ENCODE results near the gene MT1G. TPM values are rescaled to one million over a fixed set of nuclear protein-coding genes. Genes with fewer than 3 reads are reported as not detected.

MT1G gene
- total and polyA plus RNA-seq, 7 donors = 2.0 to 2,487 (median 12.9) TPM

DNA sequence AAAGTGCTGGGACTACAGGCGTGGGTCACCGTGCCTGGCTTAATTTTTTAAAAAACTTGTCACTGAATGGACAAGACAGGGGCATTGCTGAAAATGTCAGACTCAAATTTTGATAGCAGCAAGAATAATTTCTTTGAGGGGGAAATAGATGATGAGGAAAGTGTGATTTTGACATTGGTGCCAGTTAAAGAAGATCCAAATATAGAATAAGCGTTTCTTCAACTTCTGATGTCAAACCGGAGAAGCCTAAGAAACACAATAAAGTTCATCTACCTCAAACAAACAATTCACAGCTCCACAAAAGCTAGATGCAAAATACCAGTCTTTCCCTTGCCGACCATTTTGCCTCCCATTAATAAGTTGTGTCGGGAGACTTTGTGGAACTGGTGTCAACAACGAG lies 18.9 kb upstream of the MT1G start:
- Histone ChIP-seq H3K36me3 (no peaks in the 10 kb centered on the region), H3K27me3 (no peaks in the 10 kb centered on the region), H3K4me1 (peaks cover 0 to 22% (median 19%) of the 10 kb centered on the region in 4 donors), H3K4me3 (no peak overlapping the region), H3K27ac (no peak overlapping the region), H3K9me3 (no peaks in the 10 kb centered on the region)
- DNase-seq = no peak
- intact Hi-C loops (cut with DNase I) = no loop called here
- 96% methylated on average over 7 of the region's 7 CpGs for WGBS, 2 donors
- no peak for TF ChIP-seq EP300 (IDR thresholded peaks at IDR 0.05)
- no peak for TF ChIP-seq POLR2AphosphoS5 (IDR thresholded peaks at IDR 0.05)
- no peak for TF ChIP-seq POLR2A (IDR thresholded peaks at IDR 0.05)

DNA sequence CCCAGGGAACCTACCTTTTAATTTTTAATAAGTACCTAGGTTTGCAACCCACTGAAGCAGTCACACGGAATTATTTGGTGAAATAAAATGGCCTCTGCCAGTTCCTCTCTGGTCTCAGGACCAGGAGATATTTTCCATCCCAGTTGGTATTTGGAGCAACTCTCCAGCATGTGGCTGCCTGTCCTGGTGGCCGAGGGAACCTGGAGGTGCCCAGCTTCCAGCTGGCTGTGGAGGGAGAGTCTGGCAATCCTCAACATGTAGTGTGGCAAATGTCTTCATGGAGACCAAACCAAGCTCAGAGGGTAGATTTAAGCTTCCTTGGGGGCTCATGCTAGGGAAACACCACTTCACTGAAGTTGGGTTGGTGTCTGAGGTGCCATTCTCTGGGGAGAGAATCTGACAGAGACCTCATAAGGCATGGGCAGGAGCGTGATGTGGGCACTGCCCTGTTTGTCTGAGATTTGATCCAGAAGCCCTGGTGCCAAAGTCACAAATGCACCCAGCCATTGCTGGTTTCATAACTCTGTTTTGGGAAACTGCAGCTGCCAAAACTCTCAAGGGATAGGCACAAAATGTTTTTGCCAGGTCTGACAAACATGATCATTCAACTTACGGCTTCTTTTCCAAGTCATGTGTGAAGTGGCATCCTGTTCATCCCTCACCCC lies 17.2 kb upstream of the MT1G start:
- Histone ChIP-seq H3K4me3 (no peak overlapping the region), H3K27me3 (no peaks in the 10 kb centered on the region), H3K27ac (peak overlapping the region; percentile 19 to 83 (median 42)), H3K36me3 (no peaks in the 10 kb centered on the region), H3K4me1 (peaks cover 0 to 27% (median 22%) of the 10 kb centered on the region in 4 donors), H3K9me3 (no peaks in the 10 kb centered on the region)
- intact Hi-C loops (cut with DNase I) = no loop called here
- peak; percentile 76 for DNase-seq
- TF ChIP-seq POLR2AphosphoS5 (IDR thresholded peaks at IDR 0.05) (peak in 1 of 4 donors; percentile 36), EP300 (IDR thresholded peaks at IDR 0.05) (peak in 1 of 4 donors; percentile 19)
- TF ChIP-seq, protein P1, sequence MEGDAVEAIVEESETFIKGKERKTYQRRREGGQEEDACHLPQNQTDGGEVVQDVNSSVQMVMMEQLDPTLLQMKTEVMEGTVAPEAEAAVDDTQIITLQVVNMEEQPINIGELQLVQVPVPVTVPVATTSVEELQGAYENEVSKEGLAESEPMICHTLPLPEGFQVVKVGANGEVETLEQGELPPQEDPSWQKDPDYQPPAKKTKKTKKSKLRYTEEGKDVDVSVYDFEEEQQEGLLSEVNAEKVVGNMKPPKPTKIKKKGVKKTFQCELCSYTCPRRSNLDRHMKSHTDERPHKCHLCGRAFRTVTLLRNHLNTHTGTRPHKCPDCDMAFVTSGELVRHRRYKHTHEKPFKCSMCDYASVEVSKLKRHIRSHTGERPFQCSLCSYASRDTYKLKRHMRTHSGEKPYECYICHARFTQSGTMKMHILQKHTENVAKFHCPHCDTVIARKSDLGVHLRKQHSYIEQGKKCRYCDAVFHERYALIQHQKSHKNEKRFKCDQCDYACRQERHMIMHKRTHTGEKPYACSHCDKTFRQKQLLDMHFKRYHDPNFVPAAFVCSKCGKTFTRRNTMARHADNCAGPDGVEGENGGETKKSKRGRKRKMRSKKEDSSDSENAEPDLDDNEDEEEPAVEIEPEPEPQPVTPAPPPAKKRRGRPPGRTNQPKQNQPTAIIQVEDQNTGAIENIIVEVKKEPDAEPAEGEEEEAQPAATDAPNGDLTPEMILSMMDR (IDR thresholded peaks at IDR 0.05) = no peak
- 89 to 93% methylated on average over 4 of the region's 4 CpGs for WGBS, 2 donors

DNA sequence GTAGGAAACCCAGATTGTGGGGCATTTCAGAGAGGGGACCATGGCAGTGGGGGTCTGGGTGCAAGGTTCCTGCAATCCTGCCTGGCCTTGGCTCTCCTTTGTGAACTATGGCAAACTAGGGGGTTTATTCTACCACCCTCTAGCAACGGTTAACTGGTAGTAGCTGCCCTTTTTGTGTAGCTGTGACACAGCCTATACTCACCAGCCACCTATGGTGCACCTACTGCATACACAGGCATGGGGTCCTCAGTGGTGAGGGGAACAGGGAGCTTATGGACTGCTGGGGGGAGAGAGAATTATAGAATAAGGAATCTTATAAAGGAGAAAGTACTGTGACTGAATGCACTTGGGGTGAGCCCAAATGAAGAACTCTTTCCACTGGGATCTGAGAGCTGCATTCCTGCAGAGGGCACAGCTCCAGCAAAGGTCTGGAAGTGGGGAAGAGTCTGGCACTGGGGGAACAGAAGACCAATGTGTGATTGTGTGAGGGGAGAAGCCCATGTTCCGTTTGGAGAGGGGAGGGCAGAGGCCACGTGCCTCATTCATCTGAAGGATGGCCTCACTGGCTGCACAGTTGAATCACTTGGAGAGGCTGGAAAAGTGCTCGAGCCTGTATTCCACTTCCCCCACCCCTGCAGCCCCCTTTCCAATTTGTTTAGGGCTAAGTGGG lies 16.5 kb upstream of the MT1G start:
- Histone ChIP-seq H3K4me3 (peak overlapping the region in 2 of 4 donors; percentile 58 to 66), H3K27ac (peak overlapping the region; percentile 19 to 83 (median 42)), H3K36me3 (no peaks in the 10 kb centered on the region), H3K4me1 (peaks cover 0 to 27% (median 22%) of the 10 kb centered on the region in 4 donors), H3K27me3 (no peaks in the 10 kb centered on the region), H3K9me3 (no peaks in the 10 kb centered on the region)
- intact Hi-C loops (cut with DNase I) = no loop called here
- no peak for TF ChIP-seq POLR2AphosphoS5 (IDR thresholded peaks at IDR 0.05)
- TF ChIP-seq POLR2A (IDR thresholded peaks at IDR 0.05) = no peak
- no peak for TF ChIP-seq EP300 (IDR thresholded peaks at IDR 0.05)
- TF ChIP-seq, protein P1 (IDR thresholded peaks at IDR 0.05) = no peak
- WGBS, 2 donors = 72 to 80% methylated on average over 4 of the region's 4 CpGs
- peak; percentile 69 for DNase-seq

DNA sequence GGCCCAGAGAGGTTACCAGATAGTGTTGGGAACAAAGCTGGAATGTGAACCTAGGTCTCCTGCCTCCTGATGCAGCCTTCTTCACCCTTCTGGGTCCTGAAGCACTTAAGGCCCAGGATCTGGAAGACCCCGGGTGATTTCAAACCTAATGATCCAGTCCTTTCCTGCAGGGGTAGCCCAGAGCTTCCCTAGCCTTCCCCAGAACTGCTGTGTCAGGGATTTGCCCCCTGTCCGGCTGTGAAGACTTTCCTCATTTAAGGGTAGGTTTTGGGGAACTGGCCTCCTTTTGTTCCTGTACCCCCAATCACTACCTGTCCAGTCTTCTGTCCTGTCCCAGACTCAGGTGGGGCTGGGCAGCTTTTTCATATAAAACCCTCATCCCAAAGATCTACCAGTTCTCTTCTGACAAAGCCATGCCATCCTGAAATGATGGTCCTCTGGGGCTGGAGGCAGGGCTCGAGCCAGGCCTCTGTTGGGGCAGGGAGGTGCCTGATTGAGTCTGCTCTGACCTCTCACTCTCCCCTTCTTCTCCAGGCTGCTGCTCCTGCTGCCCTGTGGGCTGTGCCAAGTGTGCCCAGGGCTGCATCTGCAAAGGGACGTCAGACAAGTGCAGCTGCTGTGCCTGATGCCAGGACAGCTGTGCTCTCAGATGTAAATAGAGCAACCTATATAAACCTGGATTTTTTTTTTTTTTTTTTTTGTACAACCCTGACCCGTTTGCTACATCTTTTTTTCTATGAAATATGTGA lies 15.7 kb upstream of the MT1G start:
- Histone ChIP-seq H3K9me3 (no peaks in the 10 kb centered on the region), H3K27me3 (no peaks in the 10 kb centered on the region), H3K36me3 (no peaks in the 10 kb centered on the region), H3K4me1 (peaks cover 0 to 27% (median 22%) of the 10 kb centered on the region in 4 donors), H3K27ac (peak overlapping the region; percentile 66 to 83 (median 80)), H3K4me3 (peak overlapping the region; percentile 44 to 66 (median 58))
- DNase-seq = peak; percentile 68
- 60 to 79% methylated on average over 5 of the region's 5 CpGs for WGBS, 2 donors
- TF ChIP-seq, protein P1 (IDR thresholded peaks at IDR 0.05) = no peak
- TF ChIP-seq EP300 (IDR thresholded peaks at IDR 0.05) (no peak), POLR2AphosphoS5 (IDR thresholded peaks at IDR 0.05) (no peak), POLR2A (IDR thresholded peaks at IDR 0.05) (no peak)
- intact Hi-C loops (cut with DNase I) = loop anchor here (2.0 kb wide), 1 partner anchor 59 kb away; the partner anchor contains the start of gene MT1E
